ENCODE data around the gene VSIG2. TPM values are rescaled to one million over a fixed set of nuclear protein-coding genes. Genes with fewer than 3 reads are reported as not detected.

The VSIG2 gene
- total and polyA plus RNA-seq, 8 donors: 0.18 to 4.5 (median 1.2) TPM

DNA sequence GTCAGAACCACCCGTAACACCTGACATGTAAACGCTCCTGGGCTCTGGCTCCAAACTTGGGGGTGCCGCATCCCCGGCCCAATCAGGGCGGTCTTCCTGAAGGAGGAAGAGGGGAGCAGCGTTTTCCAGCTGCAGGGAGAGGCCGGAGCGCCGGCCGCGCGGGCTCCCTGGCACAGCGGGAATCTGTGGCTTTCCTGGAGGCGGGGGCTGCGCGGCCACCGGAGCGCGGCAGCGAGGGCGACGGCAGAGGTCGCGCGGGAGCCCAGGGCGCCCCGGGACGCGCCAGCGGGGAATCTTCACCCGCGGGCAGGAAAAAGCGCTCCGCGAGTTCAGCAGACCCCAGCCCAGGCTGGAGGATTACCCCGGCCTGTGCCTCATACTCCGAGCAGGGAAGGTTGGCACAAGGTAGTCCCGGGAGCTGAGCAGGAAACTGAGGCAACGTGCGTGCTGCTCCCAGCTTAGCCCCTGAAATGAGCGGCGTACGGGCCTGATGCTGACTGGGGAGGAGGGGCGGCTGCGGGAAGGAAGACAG, 10.6 kb upstream of the VSIG2 start:
- Histone ChIP-seq H3K27me3 (peaks cover 0 to 2% (median 0%) of the 10 kb centered on the region in 4 donors), H3K9me3 (no peaks in the 10 kb centered on the region), H3K27ac (peak overlapping the region; percentile 2 to 73 (median 54)), H3K4me1 (peaks cover 9 to 17% (median 14%) of the 10 kb centered on the region in 3 donors), H3K36me3 (peaks cover 0 to 4% (median 0%) of the 10 kb centered on the region in 3 donors), H3K4me3 (peak overlapping the region; percentile 14 to 61 (median 36))
- FAIRE-seq: no peak
- peak in 3 of 6 donors; percentile 13 to 63 (median 28) for DNase-seq
- WGBS, 2 donors: 1% methylated on average over 42 to 45 of the region's 45 CpGs
- peak; percentile 18 to 45 (median 31) for ATAC-seq
- intact Hi-C loops (cut with DNase I): no loop called here
- TF ChIP-seq CTCF (IDR thresholded peaks at IDR 0.05): no peak

GRCh38 chr11:124762105-124762623, 10.1 kb upstream of the VSIG2 start, which contains the start of gene ESAM:
Gene ESAM (minus strand): TSS chr11:124762290. CDS start chr11:124762154, 136 bp downstream.
- peak; percentile 15 to 59 (median 45) for ATAC-seq
- Histone ChIP-seq H3K27ac (peak within 1 kb of the TSS; percentile 17 to 73 (median 54)), H3K36me3 (no peaks in the 10 kb centered on the region), H3K4me3 (peak within 1 kb of the TSS; percentile 14 to 61 (median 36)), H3K27me3 (peaks cover 0 to 7% (median 0%) of the 10 kb centered on the region in 4 donors), H3K4me1 (peaks cover 9 to 17% (median 14%) of the 10 kb centered on the region in 3 donors), H3K9me3 (no peaks in the 10 kb centered on the region)
- intact Hi-C loops (cut with DNase I): no loop called here
- no peak for FAIRE-seq
- peak in 5 of 6 donors; percentile 33 to 83 (median 73) for DNase-seq
- WGBS, 2 donors: 0% methylated on average over 36 to 55 of the region's 55 CpGs
- no peak for TF ChIP-seq CTCF (IDR thresholded peaks at IDR 0.05)

DNA sequence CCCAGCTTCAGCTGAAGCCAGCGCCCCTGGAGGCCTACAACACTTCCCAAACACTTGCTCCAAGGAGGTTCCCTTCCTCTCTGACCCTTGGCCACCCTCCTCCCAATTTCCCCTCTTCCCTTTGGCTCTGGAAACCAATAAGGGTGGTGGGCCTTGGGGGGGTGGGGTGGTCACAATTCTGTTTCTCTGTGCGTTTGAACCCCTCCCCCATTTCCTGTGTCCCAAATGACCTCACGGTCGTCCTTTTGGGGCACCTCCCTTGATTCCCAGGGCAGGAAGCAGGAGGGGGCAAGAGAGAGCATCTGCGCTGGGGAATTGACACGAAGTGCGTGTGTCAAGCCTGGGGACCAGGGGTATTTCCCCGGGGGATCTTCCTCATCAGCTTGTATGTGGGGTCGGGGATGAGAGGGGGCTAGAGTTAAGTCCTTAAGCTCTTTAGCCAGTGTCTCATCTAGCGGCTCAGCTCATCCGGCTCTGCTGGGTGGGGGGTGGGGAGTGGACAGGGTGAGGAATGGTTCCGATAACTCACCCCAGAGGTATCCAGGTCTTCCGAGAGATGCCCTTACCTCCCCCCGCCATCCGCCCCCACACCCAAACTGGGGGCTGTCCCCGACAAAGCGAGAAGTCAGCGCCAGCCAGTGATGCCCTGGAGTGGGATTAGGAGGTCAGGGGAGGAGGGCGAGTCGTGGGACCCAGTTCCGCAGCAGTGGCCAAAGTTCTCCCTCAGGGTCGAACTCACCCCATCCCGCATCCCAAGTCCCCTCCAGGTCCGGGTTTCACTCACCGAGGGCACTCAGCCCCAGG, 9.4 kb upstream of the VSIG2 start:
- ATAC-seq: no peak
- FAIRE-seq: no peak
- no peak for TF ChIP-seq CTCF (IDR thresholded peaks at IDR 0.05)
- 28 to 30% methylated on average over 25 of the region's 25 CpGs for WGBS, 2 donors
- no peak for DNase-seq
- Histone ChIP-seq H3K9me3 (no peaks in the 10 kb centered on the region), H3K36me3 (no peaks in the 10 kb centered on the region), H3K4me3 (peak overlapping the region in 3 of 4 donors; percentile 33 to 61 (median 39)), H3K27me3 (peaks cover 0 to 7% (median 0%) of the 10 kb centered on the region in 4 donors), H3K4me1 (peaks cover 9 to 17% (median 14%) of the 10 kb centered on the region in 3 donors), H3K27ac (peak overlapping the region; percentile 17 to 73 (median 54))
- intact Hi-C loops (cut with DNase I): no loop called here

GRCh38 chr11:124760806-124761205, 8.8 kb upstream of the VSIG2 start:
- intact Hi-C loops (cut with DNase I): no loop called here
- WGBS, 2 donors: 61 to 63% methylated on average over 3 of the region's 3 CpGs
- no peaks in the 10 kb centered on the region for H3K36me3 ChIP-seq
- H3K27me3 ChIP-seq: peaks cover 0 to 7% (median 0%) of the 10 kb centered on the region in 4 donors
- no peak for TF ChIP-seq CTCF (IDR thresholded peaks at IDR 0.05)
- H3K9me3 ChIP-seq: no peaks in the 10 kb centered on the region
- H3K4me1 ChIP-seq: peaks cover 9 to 17% (median 14%) of the 10 kb centered on the region in 3 donors
- ATAC-seq: no peak
- DNase-seq: no peak
- peak overlapping the region in 1 of 4 donors; percentile 47 for H3K27ac ChIP-seq
- no peak for FAIRE-seq
- peak overlapping the region in 2 of 4 donors; percentile 11 to 36 for H3K4me3 ChIP-seq
